HEK293 (cell line): ENCODE measurements around the gene EEFSEC.

Experiments
- CTCF ChIA-PET: fragments of 350-600 bp; formaldehyde crosslinking; extraction: SDS; loops from one replicate; lab custom pipeline; 2021; ENCODE audit warnings: antibody characterized with exemption; lab: Yijun Ruan, JAX
- POLR2A ChIA-PET: fragments of 300-600 bp; formaldehyde crosslinking; extraction: SDS; loops from one replicate; lab custom pipeline; 2020; ENCODE audit warnings: antibody characterized with exemption, inconsistent platforms; lab: Yijun Ruan, JAX
- H3K27ac ChIP-seq: fragments of 200-500 bp; sonication (Bioruptor generic); 2 replicates; pipeline ENCODE4 v1.5.1; 2014; ENCODE audit warnings: low read depth, low read length, control low read depth, inconsistent platforms; ENCODE audit errors: extremely low read depth
- H3K36me3 ChIP-seq, 2 experiments: fragments of 200-500 bp in 1 of 2; sonication (Bioruptor generic) in 1 of 2; 1 replicate in 1 of 2; 2 replicates in 1 of 2; pipeline ENCODE4 v1.5.1; 2014 to 2017; ENCODE audit warnings: inconsistent platforms in 2 of 2, low read length in 2 of 2; ENCODE audit not compliant: control insufficient read depth in 2 of 2, insufficient read depth in 1 of 2
- H3K4me1 ChIP-seq: fragments of 200-500 bp; sonication (Bioruptor generic); 2 replicates; pipeline ENCODE4 v1.5.1; 2014; ENCODE audit warnings: mild to moderate bottlenecking, low read length, inconsistent platforms; ENCODE audit not compliant: control insufficient read depth, insufficient read depth
- H3K4me3 ChIP-seq: 2 replicates; pipeline ENCODE4 v1.5.1; 2011; ENCODE audit warnings: low read depth, mild to moderate bottlenecking, control low read depth, low read length, moderate library complexity
- H3K9me3 ChIP-seq: fragments of 200-500 bp; sonication (Bioruptor generic); 2 replicates; pipeline ENCODE4 v1.5.1; 2014; ENCODE audit warnings: low read depth, low read length, inconsistent platforms; ENCODE audit not compliant: control insufficient read depth, insufficient read depth
- EGR2 ChIP-seq: fragments of 450-650 bp; formaldehyde crosslinking; IDR thresholded peaks from 2 replicates; pipeline ENCODE4 v1.5.1; 2016; ENCODE audit warnings: low read depth, missing biosample characterization, missing genetic modification characterization
- GFI1B ChIP-seq: fragments of 450-650 bp; formaldehyde crosslinking; IDR thresholded peaks from 2 replicates; pipeline ENCODE4 v1.5.1; 2016; ENCODE audit warnings: missing biosample characterization, missing genetic modification characterization
- GLIS1 ChIP-seq: fragments of 450-650 bp; formaldehyde crosslinking; IDR thresholded peaks from 2 replicates; pipeline ENCODE4 v1.5.1; 2016; ENCODE audit warnings: missing biosample characterization, missing genetic modification characterization
- GLIS2 ChIP-seq: fragments of 450-650 bp; formaldehyde crosslinking; IDR thresholded peaks from 2 replicates; pipeline ENCODE4 v1.5.1; 2016; ENCODE audit warnings: missing biosample characterization, missing genetic modification characterization
- SCRT2 ChIP-seq: fragments of 450-650 bp; formaldehyde crosslinking; IDR thresholded peaks from 2 replicates; pipeline ENCODE4 v1.5.1; 2016; ENCODE audit warnings: missing biosample characterization, missing genetic modification characterization
- YY1 ChIP-seq: fragments of 450-650 bp; formaldehyde crosslinking; IDR thresholded peaks from 2 replicates; pipeline ENCODE4 v1.5.1; 2018; ENCODE audit warnings: missing biosample characterization, missing genetic modification characterization
- ZFHX2 ChIP-seq: fragments of 450-650 bp; formaldehyde crosslinking; conservative IDR thresholded peaks from 2 replicates; pipeline ENCODE4 v1.5.1; 2016; ENCODE audit warnings: missing biosample characterization, missing genetic modification characterization
- ZNF155 ChIP-seq: fragments of 450-650 bp; formaldehyde crosslinking; IDR thresholded peaks from 2 replicates; pipeline ENCODE4 v1.5.1; 2016; ENCODE audit warnings: missing biosample characterization, missing genetic modification characterization
- ZNF214 ChIP-seq: fragments of 450-650 bp; formaldehyde crosslinking; IDR thresholded peaks from 2 replicates; pipeline ENCODE4 v1.5.1; 2017; ENCODE audit warnings: missing biosample characterization, mild to moderate bottlenecking, missing genetic modification characterization, borderline replicate concordance
- ZNF223 ChIP-seq: fragments of 450-650 bp; formaldehyde crosslinking; IDR thresholded peaks from 2 replicates; pipeline ENCODE4 v1.5.1; 2016; ENCODE audit warnings: missing biosample characterization, missing genetic modification characterization
- ZNF248 ChIP-seq: fragments of 450-650 bp; formaldehyde crosslinking; IDR thresholded peaks from 2 replicates; pipeline ENCODE4 v1.5.1; 2017; ENCODE audit warnings: missing biosample characterization, missing genetic modification characterization
- ZNF280D ChIP-seq: fragments of 450-650 bp; formaldehyde crosslinking; IDR thresholded peaks from 2 replicates; pipeline ENCODE4 v1.5.1; 2016; ENCODE audit warnings: missing biosample characterization, missing genetic modification characterization
- ZNF324 ChIP-seq: fragments of 450-650 bp; formaldehyde crosslinking; IDR thresholded peaks from 2 replicates; pipeline ENCODE4 v1.5.1; 2016; ENCODE audit warnings: missing biosample characterization, missing genetic modification characterization
- ZNF335 ChIP-seq: fragments of 450-650 bp; formaldehyde crosslinking; conservative IDR thresholded peaks from 2 replicates; pipeline ENCODE4 v1.5.1; 2016; ENCODE audit warnings: missing biosample characterization, missing genetic modification characterization
- ZNF354C ChIP-seq: fragments of 450-650 bp; formaldehyde crosslinking; IDR thresholded peaks from 2 replicates; pipeline ENCODE4 v1.5.1; 2016; ENCODE audit warnings: missing biosample characterization, missing genetic modification characterization, low read depth, borderline replicate concordance
- ZNF362 ChIP-seq: fragments of 450-650 bp; formaldehyde crosslinking; IDR thresholded peaks from 2 replicates; pipeline ENCODE4 v1.5.1; 2016; ENCODE audit warnings: missing biosample characterization, missing genetic modification characterization
- ZNF48 ChIP-seq: fragments of 450-650 bp; formaldehyde crosslinking; IDR thresholded peaks from 2 replicates; pipeline ENCODE4 v1.5.1; 2016; ENCODE audit warnings: missing biosample characterization, missing genetic modification characterization
- ZNF529 ChIP-seq: fragments of 450-650 bp; formaldehyde crosslinking; IDR thresholded peaks from 2 replicates; pipeline ENCODE4 v1.5.1; 2017; ENCODE audit warnings: missing genetic modification characterization, missing biosample characterization; ENCODE audit not compliant: insufficient replicate concordance
- ZNF596 ChIP-seq: fragments of 450-650 bp; IDR thresholded peaks from 2 replicates; pipeline ENCODE4 v1.5.0; 2018; ENCODE audit warnings: missing biosample characterization, mild to moderate bottlenecking, missing genetic modification characterization, moderate library complexity
- ZNF629 ChIP-seq: fragments of 450-650 bp; formaldehyde crosslinking; IDR thresholded peaks from 2 replicates; pipeline ENCODE4 v1.5.1; 2017; ENCODE audit warnings: missing biosample characterization, missing genetic modification characterization
- ZNF664 ChIP-seq: fragments of 450-650 bp; formaldehyde crosslinking; IDR thresholded peaks from 2 replicates; pipeline ENCODE4 v1.5.1; 2016; ENCODE audit warnings: missing biosample characterization, missing genetic modification characterization
- TF ChIP-seq, protein P1 (sequence below): fragments of 450-650 bp; formaldehyde crosslinking; IDR thresholded peaks from 2 replicates; pipeline ENCODE4 v1.5.1; 2016; ENCODE audit warnings: missing biosample characterization, missing genetic modification characterization, borderline replicate concordance
- TF ChIP-seq, protein P2 (sequence below): fragments of 450-650 bp; formaldehyde crosslinking; IDR thresholded peaks from 2 replicates; pipeline ENCODE4 v1.5.1; 2016; ENCODE audit warnings: missing biosample characterization, missing genetic modification characterization

EEFSEC gene

DNA sequence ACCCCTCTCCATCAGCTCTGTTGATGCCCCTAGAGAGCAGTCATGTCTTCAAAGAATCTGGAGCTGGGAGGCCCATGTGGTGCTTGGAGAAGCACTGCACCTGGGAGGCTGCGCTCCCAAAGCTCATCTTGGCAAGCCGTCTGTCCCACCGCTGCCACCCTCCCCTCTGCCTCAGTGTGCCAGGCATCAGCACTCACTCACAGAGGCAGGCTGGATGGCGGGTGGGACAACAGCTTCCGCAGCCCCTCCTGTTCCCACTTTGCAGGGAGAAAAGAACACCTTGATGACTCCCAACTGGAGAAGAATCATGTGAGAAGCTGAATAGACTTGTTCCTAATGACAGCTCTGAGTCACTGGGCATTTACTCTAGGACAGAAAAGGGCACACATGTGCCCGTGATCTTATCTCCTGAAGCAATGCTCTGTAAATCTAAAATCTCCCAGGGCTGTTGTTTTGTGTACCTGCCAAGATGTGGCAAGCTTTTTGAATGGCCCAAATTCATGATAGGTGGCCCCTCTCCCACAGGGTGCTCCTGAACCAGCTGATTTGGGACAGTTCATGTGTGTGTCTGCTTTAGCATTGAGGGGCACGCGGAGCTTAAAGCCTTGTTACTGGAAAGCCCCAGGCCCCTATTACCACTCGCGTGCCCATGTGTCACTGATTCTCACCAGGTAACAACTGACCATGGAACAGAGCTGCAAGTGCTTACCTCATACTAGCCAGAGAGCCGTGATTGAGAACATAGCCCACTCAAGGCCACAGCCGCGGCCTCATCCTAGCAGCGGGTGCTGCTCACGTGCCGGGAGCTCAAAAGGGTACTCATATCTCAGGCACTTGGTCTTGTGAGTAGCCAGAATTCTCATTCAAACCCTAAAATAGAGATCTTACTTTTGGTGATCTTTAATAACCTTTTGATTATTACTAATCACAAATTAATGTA, 209.0 kb downstream of the EEFSEC start:
- H3K4me1 ChIP-seq, result no peaks in the 10 kb centered on the region
- no peak overlapping the region for H3K27ac ChIP-seq
- peaks cover 0 to 3% of the 10 kb centered on the region in 2 experiments; a peak in 1 of 3 replicates for H3K36me3 ChIP-seq
- no peak overlapping the region for H3K4me3 ChIP-seq
- CTCF ChIA-PET, result interaction anchor here (0.6 kb wide), 3 partner anchors 32 to 391 kb away, joined by 3 read pairs; no protein-coding TSS in a partner anchor
- TF ChIP-seq ZNF529 (tag by site-specific recombination) (no peak), ZNF223 (tag by site-specific recombination) (no peak), ZNF362 (tag by site-specific recombination) (no peak), ZNF155 (no peak), SCRT2 (tag by site-specific recombination) (no peak), ZFHX2 (tag by site-specific recombination) (no peak), ZNF214 (no peak), GLIS1 (no peak), ZNF664 (no peak)
- TF ChIP-seq, protein P1, sequence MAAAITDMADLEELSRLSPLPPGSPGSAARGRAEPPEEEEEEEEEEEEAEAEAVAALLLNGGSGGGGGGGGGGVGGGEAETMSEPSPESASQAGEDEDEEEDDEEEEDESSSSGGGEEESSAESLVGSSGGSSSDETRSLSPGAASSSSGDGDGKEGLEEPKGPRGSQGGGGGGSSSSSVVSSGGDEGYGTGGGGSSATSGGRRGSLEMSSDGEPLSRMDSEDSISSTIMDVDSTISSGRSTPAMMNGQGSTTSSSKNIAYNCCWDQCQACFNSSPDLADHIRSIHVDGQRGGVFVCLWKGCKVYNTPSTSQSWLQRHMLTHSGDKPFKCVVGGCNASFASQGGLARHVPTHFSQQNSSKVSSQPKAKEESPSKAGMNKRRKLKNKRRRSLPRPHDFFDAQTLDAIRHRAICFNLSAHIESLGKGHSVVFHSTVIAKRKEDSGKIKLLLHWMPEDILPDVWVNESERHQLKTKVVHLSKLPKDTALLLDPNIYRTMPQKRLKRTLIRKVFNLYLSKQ (tag by site-specific recombination), result no peak
- TF ChIP-seq, all 188 proteins: peak for 0
- POLR2A ChIA-PET, result no interaction called here
- H3K9me3 ChIP-seq, result no peaks in the 10 kb centered on the region

DNA sequence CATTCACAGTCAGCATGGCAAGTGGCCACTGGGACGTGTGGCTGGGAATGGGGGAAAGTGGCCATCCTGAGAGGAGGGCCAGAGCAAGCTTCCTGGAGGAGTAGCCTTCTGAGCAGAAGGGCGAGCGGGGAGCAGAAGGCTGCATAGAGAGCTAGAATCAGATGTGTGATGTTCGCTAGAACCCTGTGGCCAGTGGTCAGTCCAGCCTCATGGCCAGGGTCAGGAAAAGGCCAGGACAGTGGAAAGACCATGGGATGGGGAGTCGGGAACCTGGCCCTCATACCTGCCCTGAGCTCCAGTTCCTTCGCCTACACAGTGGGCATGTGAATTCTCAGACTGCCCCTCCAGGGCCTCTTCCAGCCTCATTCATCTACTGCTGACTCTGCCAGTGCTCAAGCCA, 211.0 kb downstream of the EEFSEC start:
- Histone ChIP-seq H3K9me3 (no peaks in the 10 kb centered on the region), H3K27ac (no peak overlapping the region), H3K36me3 (no peaks in the 10 kb centered on the region), H3K4me1 (no peaks in the 10 kb centered on the region), H3K4me3 (no peak overlapping the region)
- TF ChIP-seq ZNF596 (tag by site-specific recombination) (no peak), GFI1B (tag by site-specific recombination) (no peak), ZNF248 (tag by site-specific recombination) (no peak), ZNF335 (no peak), ZNF48 (tag by site-specific recombination) (no peak), EGR2 (no peak), GLIS2 (tag by site-specific recombination) (no peak), ZNF629 (tag by site-specific recombination) (no peak), YY1 (no peak), ZNF324 (tag by site-specific recombination) (no peak), ZNF354C (tag by site-specific recombination) (no peak), ZNF280D (tag by site-specific recombination) (no peak)
- TF ChIP-seq, protein P2, sequence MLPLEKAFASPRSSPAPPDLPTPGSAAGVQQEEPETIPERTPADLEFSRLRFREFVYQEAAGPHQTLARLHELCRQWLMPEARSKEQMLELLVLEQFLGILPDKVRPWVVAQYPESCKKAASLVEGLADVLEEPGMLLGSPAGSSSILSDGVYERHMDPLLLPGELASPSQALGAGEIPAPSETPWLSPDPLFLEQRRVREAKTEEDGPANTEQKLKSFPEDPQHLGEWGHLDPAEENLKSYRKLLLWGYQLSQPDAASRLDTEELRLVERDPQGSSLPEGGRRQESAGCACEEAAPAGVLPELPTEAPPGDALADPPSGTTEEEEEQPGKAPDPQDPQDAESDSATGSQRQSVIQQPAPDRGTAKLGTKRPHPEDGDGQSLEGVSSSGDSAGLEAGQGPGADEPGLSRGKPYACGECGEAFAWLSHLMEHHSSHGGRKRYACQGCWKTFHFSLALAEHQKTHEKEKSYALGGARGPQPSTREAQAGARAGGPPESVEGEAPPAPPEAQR (tag by site-specific recombination), result no peak
- POLR2A ChIA-PET, result no interaction called here
- CTCF ChIA-PET, result no interaction called here
